Osteocyte (in vitro differentiated cells): ENCODE data around the gene RALGDS. TPM values are rescaled to one million over a fixed set of nuclear protein-coding genes. Genes with fewer than 3 reads are reported as not detected.

Experiments used
- DNase-seq: peaks from one replicate; pipeline ENCODE4 v3.0.0; 2021; ENCODE audit warnings: mixed read lengths; ENCODE audit not compliant: unreplicated experiment; ENCODE audit errors: extremely low spot score
- H3K27ac Mint-ChIP-seq: one replicate; pipeline ENCODE4 v1.8.0; 2021; ENCODE audit warnings: mild to moderate bottlenecking, mixed read lengths; ENCODE audit not compliant: unreplicated experiment
- H3K27me3 Mint-ChIP-seq: one replicate; pipeline ENCODE4 v1.8.0; 2021; ENCODE audit warnings: mixed read lengths; ENCODE audit not compliant: unreplicated experiment
- H3K36me3 Mint-ChIP-seq: one replicate; pipeline ENCODE4 v1.8.0; 2021; ENCODE audit warnings: mixed read lengths; ENCODE audit not compliant: unreplicated experiment
- H3K4me1 Mint-ChIP-seq: one replicate; pipeline ENCODE4 v1.8.0; 2021; ENCODE audit warnings: mixed read lengths; ENCODE audit not compliant: unreplicated experiment
- H3K4me3 Mint-ChIP-seq: one replicate; pipeline ENCODE4 v1.8.0; 2021; ENCODE audit warnings: mild to moderate bottlenecking, moderate library complexity, mixed read lengths; ENCODE audit not compliant: unreplicated experiment
- H3K9me3 Mint-ChIP-seq: one replicate; pipeline ENCODE4 v1.8.0; 2021; ENCODE audit warnings: mixed read lengths; ENCODE audit not compliant: unreplicated experiment
- CTCF ChIP-seq: fragments of 200-600 bp; sonication (generic); IDR thresholded peaks from 2 replicates; pipeline ENCODE4 v1.5.0; 2021; ENCODE audit warnings: antibody characterized with exemption, mild to moderate bottlenecking, moderate library complexity
- total RNA-seq: library from RNA; stranded (reverse); gene quantifications from 2 replicates; pipeline ENCODE4 v1.2.1, GENCODE V29; 2021

RALGDS gene
- total RNA-seq, 1 donor from 2014 or later = 38.4 TPM

GRCh38 chr9:133106511-133107244, 14.4 kb downstream of the RALGDS start:
- peaks cover 32% of the 10 kb centered on the region for H3K36me3 Mint-ChIP-seq
- no peak overlapping the region for H3K27ac Mint-ChIP-seq
- no peak for DNase-seq
- no peaks in the 10 kb centered on the region for H3K27me3 Mint-ChIP-seq
- no peak overlapping the region for H3K4me3 Mint-ChIP-seq
- peaks cover 2% of the 10 kb centered on the region for H3K4me1 Mint-ChIP-seq
- H3K9me3 Mint-ChIP-seq = no peaks in the 10 kb centered on the region
- no peak for TF ChIP-seq CTCF

- Mint-ChIP-seq H3K4me1 (peaks cover 2% of the 10 kb centered on the region), H3K4me3 (no peak overlapping the region), H3K27me3 (no peaks in the 10 kb centered on the region), H3K36me3 (peaks cover 40% of the 10 kb centered on the region), H3K9me3 (no peaks in the 10 kb centered on the region), H3K27ac (no peak overlapping the region)
- DNase-seq = no peak
- TF ChIP-seq CTCF = no peak
These were observed 15.6 kb downstream of the RALGDS start for GRCh38 chr9:133105461-133105770.

- Mint-ChIP-seq H3K27ac (no peak overlapping the region), H3K36me3 (peaks cover 40% of the 10 kb centered on the region), H3K4me1 (peaks cover 2% of the 10 kb centered on the region), H3K9me3 (no peaks in the 10 kb centered on the region), H3K27me3 (no peaks in the 10 kb centered on the region), H3K4me3 (no peak overlapping the region)
- TF ChIP-seq CTCF = no peak
- no peak for DNase-seq
These were observed 16.2 kb downstream of the RALGDS start for GRCh38 chr9:133104718-133105460.

GRCh38 chr9:133103987-133104505, 17.0 kb downstream of the RALGDS start:
- no peak for TF ChIP-seq CTCF
- Mint-ChIP-seq H3K36me3 (peaks cover 37% of the 10 kb centered on the region), H3K9me3 (no peaks in the 10 kb centered on the region), H3K27me3 (no peaks in the 10 kb centered on the region), H3K27ac (no peak overlapping the region), H3K4me3 (no peak overlapping the region), H3K4me1 (peaks cover 2% of the 10 kb centered on the region)
- no peak for DNase-seq
